Common myeloid progenitor, CD34-positive (primary cell): ENCODE data around the gene NALCN.

Source experiments
- CTCF ChIA-PET: fragments of 350-600 bp; sonication (Branson Sonifier 250); formaldehyde crosslinking; loops from one replicate; lab custom pipeline; 2021; ENCODE audit warnings: antibody characterized with exemption; lab: Charles Lee
- POLR2A ChIA-PET: fragments of 350-600 bp; sonication (Branson Sonifier 250); formaldehyde crosslinking; loops from one replicate; lab custom pipeline; 2021; ENCODE audit warnings: antibody characterized with exemption; lab: Charles Lee
- DNase-seq, 3 donors: peaks; one replicate each; pipeline versions ENCODE4 v3.0.0 to v3.0.0-alpha.2; 2013
- H3K27ac ChIP-seq, 2 experiments: 1 replicate in 1 of 2; 2 replicates in 1 of 2; pipeline ENCODE4 v1.7.0; 2013; ENCODE audit warnings: inconsistent platforms in 2 of 2, low read length in 2 of 2, mild to moderate bottlenecking in 2 of 2, low read depth in 1 of 2, moderate library complexity in 1 of 2; ENCODE audit not compliant: severe bottlenecking in 2 of 2, insufficient read depth in 1 of 2, poor library complexity in 1 of 2
- H3K27me3 ChIP-seq, 5 experiments: replicated peaks in 2 of 5; 1 replicate in 3 of 5; 2 replicates in 2 of 5; pipeline versions ENCODE4 v1.6.1 to v1.7.0; 2013; ENCODE audit warnings: low read length in 4 of 5, mild to moderate bottlenecking in 2 of 5, moderate library complexity in 2 of 5, inconsistent platforms in 1 of 5; ENCODE audit not compliant: insufficient read depth in 5 of 5, control insufficient read depth in 4 of 5
- H3K36me3 ChIP-seq, 4 experiments: 1 replicate in 2 of 4; 2 replicates in 2 of 4; pipeline versions ENCODE4 v1.6.1 to v1.7.0; 2013; ENCODE audit warnings: low read length in 3 of 4, control low read depth in 1 of 4, mild to moderate bottlenecking in 1 of 4; ENCODE audit not compliant: control insufficient read depth in 4 of 4, insufficient read depth in 4 of 4
- H3K4me1 ChIP-seq, 4 experiments: 1 replicate in 3 of 4; 2 replicates in 1 of 4; pipeline versions ENCODE4 v1.6.1 to v1.7.1; 2013; ENCODE audit warnings: low read length in 3 of 4, mild to moderate bottlenecking in 3 of 4, control low read depth in 1 of 4, inconsistent platforms in 1 of 4, moderate library complexity in 1 of 4; ENCODE audit not compliant: control insufficient read depth in 4 of 4, insufficient read depth in 4 of 4; ENCODE audit errors: control extremely low read depth in 1 of 4
- H3K4me3 ChIP-seq, 7 experiments: 1 replicate in 4 of 7; 2 replicates in 3 of 7; pipeline versions ENCODE4 v1.5.1 to v1.7.0; 2013; ENCODE audit warnings: mild to moderate bottlenecking in 7 of 7, low read length in 6 of 7, moderate library complexity in 6 of 7, inconsistent platforms in 2 of 7, low read depth in 2 of 7, control low read depth in 1 of 7; ENCODE audit not compliant: insufficient read depth in 4 of 7, control insufficient read depth in 1 of 7; ENCODE audit errors: extremely low read depth in 1 of 7
- H3K9me3 ChIP-seq, 5 experiments: 1 replicate in 4 of 5; 2 replicates in 1 of 5; pipeline versions ENCODE4 v1.6.1 to v1.7.1; 2013; ENCODE audit warnings: low read length in 4 of 5, mild to moderate bottlenecking in 2 of 5, inconsistent platforms in 1 of 5, low read depth in 1 of 5, moderate library complexity in 1 of 5; ENCODE audit not compliant: control insufficient read depth in 4 of 5, insufficient read depth in 2 of 5; ENCODE audit errors: control extremely low read depth in 1 of 5
- WGBS: methylation state at CpG from one replicate; pipeline ENCODE4 v1.1.5; 2013; ENCODE audit not compliant: insufficient coverage; 5-methylcytosine and 5-hydroxymethylcytosine counted together

The NALCN gene

GRCh38 chr13:101399365-101399764, 16.9 kb downstream of the NALCN start:
- no CpG with 5 or more reads among the region's 2 CpGs for WGBS
- no peaks in the 10 kb centered on the region for H3K27me3 ChIP-seq
- no peak for DNase-seq

GRCh38 chr13:101398920-101399319, 17.4 kb downstream of the NALCN start:
- no peaks in the 10 kb centered on the region for H3K9me3 ChIP-seq
- no peaks in the 10 kb centered on the region for H3K27me3 ChIP-seq
- no peak overlapping the region for H3K27ac ChIP-seq
- no peaks in the 10 kb centered on the region for H3K4me1 ChIP-seq
- DNase-seq = no peak
- 85% methylated on average over 2 of the region's 2 CpGs for WGBS
- POLR2A ChIA-PET = no interaction called here
- no peak overlapping the region for H3K4me3 ChIP-seq
- no peaks in the 10 kb centered on the region for H3K36me3 ChIP-seq
- CTCF ChIA-PET = no interaction called here

More at GRCh38 chr13:101399365-101399764, 16.9 kb downstream of the NALCN start:
- H3K4me3 ChIP-seq = no peak overlapping the region
- H3K36me3 ChIP-seq = no peaks in the 10 kb centered on the region
- no peak overlapping the region for H3K27ac ChIP-seq
- ChIA-PET CTCF (no interaction called here), POLR2A (no interaction called here)
- H3K9me3 ChIP-seq = no peaks in the 10 kb centered on the region
- no peaks in the 10 kb centered on the region for H3K4me1 ChIP-seq

DNA sequence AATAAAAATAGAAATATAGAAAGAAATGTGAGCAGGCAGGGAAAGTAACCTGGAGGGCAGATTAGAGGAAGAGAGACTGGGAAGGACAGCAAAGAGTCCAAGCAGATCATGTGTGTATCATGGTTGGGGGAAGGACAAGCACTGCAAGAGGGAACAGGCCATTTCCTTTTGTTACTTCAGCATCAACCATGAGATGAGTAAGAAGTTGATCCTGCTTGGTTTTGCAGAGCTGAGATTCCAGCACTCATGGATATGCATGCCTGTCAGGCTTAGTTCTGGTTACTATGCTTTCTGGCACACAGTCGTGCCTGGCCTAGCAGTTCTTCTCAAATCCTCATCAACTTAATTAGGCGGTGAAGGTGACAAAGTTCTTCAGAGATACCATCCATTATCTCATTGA, 18.1 kb downstream of the NALCN start:
- H3K36me3 ChIP-seq = no peaks in the 10 kb centered on the region
- H3K4me3 ChIP-seq = no peak overlapping the region
- no peak overlapping the region for H3K27ac ChIP-seq
- WGBS = 92% methylated on average over 2 of the region's 2 CpGs
- POLR2A ChIA-PET = no interaction called here
- DNase-seq = no peak
- no peaks in the 10 kb centered on the region for H3K27me3 ChIP-seq
- CTCF ChIA-PET = no interaction called here
- no peaks in the 10 kb centered on the region for H3K9me3 ChIP-seq
- no peaks in the 10 kb centered on the region for H3K4me1 ChIP-seq

DNA sequence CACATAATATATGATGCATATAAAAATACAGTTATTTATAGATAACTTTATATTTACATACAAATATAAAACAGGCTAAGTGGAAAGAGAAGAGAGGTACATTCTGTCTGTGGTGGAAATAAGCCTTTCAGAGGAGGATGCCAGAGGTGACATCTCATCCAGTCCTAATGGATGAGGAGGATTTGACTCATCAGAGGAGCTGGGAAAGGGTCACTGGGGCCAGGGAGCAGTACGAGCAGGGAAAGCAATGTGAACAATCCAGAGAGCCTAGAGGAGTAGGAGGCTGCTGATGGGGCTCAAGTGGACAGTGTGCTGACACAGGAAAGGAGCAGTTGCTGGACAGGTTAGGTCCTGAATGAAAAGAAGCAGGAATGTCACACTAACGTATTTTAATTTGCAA, 18.6 kb downstream of the NALCN start:
- H3K36me3 ChIP-seq = no peaks in the 10 kb centered on the region
- no peaks in the 10 kb centered on the region for H3K9me3 ChIP-seq
- POLR2A ChIA-PET = no interaction called here
- no peaks in the 10 kb centered on the region for H3K27me3 ChIP-seq
- no peak overlapping the region for H3K27ac ChIP-seq
- 85% methylated on average over 2 of the region's 2 CpGs for WGBS
- no peaks in the 10 kb centered on the region for H3K4me1 ChIP-seq
- CTCF ChIA-PET = no interaction called here
- no peak for DNase-seq
- H3K4me3 ChIP-seq = no peak overlapping the region

DNA sequence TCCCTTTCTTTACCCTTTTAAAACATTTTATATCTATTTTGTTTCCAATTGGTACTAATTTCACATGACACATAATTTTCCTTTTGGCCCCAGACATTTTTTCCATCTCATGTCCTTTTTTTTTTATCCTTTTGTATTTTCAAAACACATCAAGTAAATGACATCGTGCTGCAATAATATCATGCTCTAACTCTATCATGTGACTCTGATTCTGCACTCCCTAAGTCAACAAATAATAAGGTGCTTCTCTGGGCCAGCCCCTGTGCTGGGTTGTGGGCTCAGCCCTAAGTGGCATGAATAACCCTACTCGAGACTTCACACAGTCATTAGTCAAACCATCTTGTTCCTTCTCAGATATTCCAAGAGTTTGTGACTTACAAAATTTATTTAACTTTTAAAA, 21.7 kb downstream of the NALCN start:
- H3K4me3 ChIP-seq = no peak overlapping the region
- H3K4me1 ChIP-seq = no peaks in the 10 kb centered on the region
- H3K27ac ChIP-seq = no peak overlapping the region
- CTCF ChIA-PET = no interaction called here
- POLR2A ChIA-PET = no interaction called here
- WGBS = 58% methylated on average over 1 of the region's 2 CpGs
- no peaks in the 10 kb centered on the region for H3K27me3 ChIP-seq
- no peaks in the 10 kb centered on the region for H3K36me3 ChIP-seq
- no peaks in the 10 kb centered on the region for H3K9me3 ChIP-seq
- DNase-seq = no peak

- H3K27me3 ChIP-seq = no peaks in the 10 kb centered on the region
- DNase-seq = no peak
- no peaks in the 10 kb centered on the region for H3K9me3 ChIP-seq
- H3K36me3 ChIP-seq = no peaks in the 10 kb centered on the region
- ChIA-PET CTCF (no interaction called here), POLR2A (no interaction called here)
- H3K4me1 ChIP-seq = no peaks in the 10 kb centered on the region
- WGBS = 95% methylated on average over 2 of the region's 3 CpGs
- H3K27ac ChIP-seq = no peak overlapping the region
- H3K4me3 ChIP-seq = no peak overlapping the region
Observed at GRCh38 chr13:101393140-101393539, 23.2 kb downstream of the NALCN start.

DNA sequence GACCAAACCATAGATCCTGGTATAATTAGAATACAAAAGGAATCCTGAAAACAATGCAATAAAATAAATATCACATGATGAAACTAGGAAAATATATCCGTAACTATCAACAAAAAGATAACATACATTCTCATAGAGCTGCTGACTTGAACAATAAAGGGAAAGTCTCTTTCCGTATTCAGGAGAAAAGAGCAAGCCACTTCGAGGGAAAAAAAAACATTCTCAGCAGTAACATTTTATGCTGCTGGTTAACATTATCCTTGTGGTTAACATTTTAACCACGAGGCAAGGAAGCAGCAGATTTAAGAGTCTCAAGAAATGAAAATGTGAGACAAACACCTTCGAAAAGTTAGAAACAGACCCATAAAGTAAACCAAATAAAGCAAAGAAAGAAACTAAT, 25.8 kb downstream of the NALCN start:
- ChIA-PET CTCF (no interaction called here), POLR2A (no interaction called here)
- no peak for DNase-seq
- WGBS = 0% methylated on average over 1 of the region's 5 CpGs
- H3K4me3 ChIP-seq = no peak overlapping the region
- no peak overlapping the region for H3K27ac ChIP-seq
- no peaks in the 10 kb centered on the region for H3K36me3 ChIP-seq
- H3K4me1 ChIP-seq = no peaks in the 10 kb centered on the region
- no peaks in the 10 kb centered on the region for H3K9me3 ChIP-seq
- H3K27me3 ChIP-seq = no peaks in the 10 kb centered on the region
